NT2/D1 (cell line): Measurements from ENCODE around the gene CNIH1.

Experiments
- SUZ12 ChIP-seq: IDR thresholded peaks from 2 replicates; pipeline ENCODE4 v1.6.1; 2011; ENCODE audit not compliant: insufficient read length, insufficient read depth; ENCODE audit errors: extremely low read depth
- YY1 ChIP-seq: IDR thresholded peaks from 2 replicates; pipeline ENCODE4 v1.6.1; 2011; ENCODE audit not compliant: insufficient read length, insufficient read depth

GRCh38 chr14:54420478-54421142 lies 20.6 kb downstream of the CNIH1 start:
- TF ChIP-seq SUZ12 (no peak), YY1 (no peak)
